Stimulated activated CD4-positive, alpha-beta T cell treated with anti-CD3 and anti-CD28 coated beads, Interleukin-15, amount 100 ng/mL, for 48 hours (primary cell): ENCODE results near the gene KCNJ1.

Source experiments
- DNase-seq, 2 donors: peaks; one replicate each; pipeline ENCODE4 v3.0.0-alpha.2; 2020; ENCODE audit warnings: low read depth in 2 of 2

Gene KCNJ1

DNA sequence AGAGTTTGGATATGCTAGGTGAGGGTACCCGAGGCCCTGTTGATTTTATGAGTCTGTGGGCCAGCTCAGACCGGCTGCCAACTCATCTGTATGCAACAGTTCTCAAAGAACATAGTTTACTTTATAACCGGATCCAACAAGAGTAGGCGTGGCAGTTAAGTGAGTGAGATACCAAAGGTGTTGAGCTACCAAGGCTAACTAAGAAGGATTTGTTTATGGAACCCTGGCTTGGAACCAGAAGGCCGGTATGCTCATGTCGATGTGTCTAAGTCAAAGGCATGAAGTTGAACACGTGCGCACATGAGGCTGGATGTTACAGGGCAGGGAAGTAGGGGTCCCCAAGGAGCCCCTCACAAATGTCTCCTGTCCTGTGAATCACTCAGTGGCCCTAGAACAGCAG is at the start of gene KCNJ1:
Gene KCNJ1 (minus strand): TSS at position 20 of the 400 bp plus-strand sequence. CDS start 27,053 bp downstream, outside the sequence.
- no peak for DNase-seq

DNA sequence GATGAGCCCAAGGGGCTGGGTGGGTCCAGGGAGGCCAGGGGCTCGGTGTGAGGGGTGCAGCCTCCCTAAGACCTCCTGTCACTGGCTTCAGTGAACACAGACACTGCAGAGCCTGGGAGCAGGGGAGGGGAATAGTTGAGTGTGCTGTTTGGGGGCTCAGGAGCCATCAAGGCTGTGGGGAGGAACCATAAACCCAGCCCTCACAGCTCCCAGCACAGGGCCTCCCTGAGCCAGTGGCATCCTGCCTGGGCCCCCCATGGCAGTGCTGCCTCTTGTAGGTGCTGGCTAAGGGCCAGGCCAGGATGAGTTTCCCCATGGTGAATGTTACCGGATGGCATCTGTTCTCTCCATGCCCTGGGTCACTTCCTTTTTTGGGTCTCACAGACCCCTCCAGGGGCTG is 49.6 kb upstream of the KCNJ1 start:
- no peak for DNase-seq

DNA sequence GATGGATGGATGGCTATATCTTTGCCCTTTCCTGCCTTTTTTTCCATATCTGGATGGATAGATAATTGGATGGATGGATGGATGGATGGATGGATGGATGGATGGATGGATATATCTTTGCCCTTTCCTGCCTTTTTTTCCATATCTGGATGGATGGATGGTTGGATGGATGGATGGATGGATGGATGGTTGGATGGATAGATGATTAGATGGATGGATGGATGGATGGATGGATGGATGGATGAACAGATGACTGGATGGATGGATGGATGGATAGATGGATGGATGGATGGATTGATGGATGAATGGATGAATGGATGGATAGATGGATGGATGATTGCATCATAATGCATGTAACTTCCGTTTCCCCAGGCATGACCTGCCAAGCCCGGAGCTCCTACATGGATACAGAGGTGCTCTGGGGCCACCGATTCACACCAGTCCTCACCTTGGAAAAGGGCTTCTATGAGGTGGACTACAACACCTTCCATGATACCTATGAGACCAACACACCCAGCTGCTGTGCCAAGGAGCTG is 49.0 kb upstream of the KCNJ1 start:
- no peak for DNase-seq

DNA sequence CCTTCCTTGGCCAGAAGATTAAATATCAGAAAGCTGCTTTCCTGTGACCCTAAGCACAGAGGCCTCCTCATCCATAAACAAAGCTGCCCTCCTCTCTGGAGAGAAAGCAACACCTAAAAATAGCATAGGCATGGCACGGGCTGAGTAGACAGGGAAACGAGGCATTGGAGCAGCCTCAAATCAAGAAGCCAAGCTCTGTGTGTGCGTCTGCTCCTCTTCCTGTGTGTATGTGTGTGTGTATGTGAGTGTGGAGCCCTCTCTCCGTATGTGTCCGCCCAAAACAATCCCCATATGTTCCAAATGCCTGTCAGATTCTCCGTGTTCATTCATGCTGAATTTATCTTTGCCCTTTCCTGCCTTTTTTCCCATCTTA is 48.0 kb upstream of the KCNJ1 start:
- no peak for DNase-seq

DNA sequence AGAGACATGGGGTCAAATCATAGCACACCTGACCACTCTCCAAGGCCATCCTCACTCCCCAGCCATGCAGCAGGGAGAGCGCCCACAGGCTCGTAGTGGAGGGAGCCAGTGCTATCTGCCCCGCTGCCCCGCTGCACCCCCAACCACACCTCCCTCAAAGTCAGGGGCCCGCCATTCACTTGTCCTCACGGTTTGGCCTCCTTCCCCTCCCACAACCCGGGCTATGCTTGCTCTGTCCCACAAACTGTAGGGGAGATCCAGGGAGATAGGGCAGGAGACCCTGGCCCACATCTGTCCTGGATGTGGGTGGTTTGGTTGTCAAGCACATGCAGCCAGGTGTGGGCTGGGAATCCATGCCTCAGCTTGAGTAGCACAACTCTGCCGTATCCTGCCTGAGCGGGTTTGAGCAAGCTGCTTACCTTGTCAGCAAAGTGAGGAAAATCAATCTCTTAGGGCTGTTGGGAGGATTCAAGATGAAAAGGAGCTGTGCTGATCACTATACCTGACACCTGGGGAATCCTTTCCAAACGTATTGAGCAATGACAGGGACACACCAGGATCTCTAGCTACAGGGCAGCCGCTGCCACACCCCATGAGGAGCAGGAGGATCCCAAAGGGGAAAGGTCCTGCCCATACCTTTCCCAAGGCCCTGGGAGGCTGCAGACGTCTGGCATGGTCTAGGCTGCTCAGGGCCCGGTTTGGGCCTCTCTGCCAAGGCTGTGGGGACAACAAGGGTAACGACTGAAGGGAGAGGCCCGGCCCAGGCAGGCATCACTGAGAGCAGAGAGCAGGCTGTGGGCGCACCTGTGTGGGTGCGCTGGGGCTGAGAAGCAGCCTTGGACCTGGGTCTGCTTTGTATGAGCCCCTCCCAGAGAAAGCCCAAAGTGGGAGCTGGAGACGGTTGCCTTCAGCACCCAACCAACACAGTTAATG is 47.4 kb upstream of the KCNJ1 start:
- DNase-seq = no peak

DNA sequence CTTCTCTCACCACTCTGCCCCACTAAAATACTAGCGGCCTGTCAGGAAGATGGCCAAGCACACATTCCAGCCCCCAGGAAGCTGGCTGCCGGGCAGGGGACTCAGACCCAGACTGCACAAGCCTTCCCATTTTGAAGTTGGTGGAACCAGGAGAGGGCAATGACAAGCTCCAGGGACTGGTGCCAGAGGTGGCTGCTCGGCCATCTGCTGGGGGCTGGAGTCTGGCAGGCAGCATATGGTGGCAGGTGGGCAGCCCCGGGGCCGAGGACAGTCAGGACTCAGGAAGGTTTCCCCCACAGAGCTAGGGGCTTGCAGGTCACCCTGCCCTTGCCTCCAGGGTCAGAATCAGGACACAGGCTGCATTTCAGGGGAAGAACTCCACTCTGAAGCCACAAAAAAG is 46.7 kb upstream of the KCNJ1 start:
- DNase-seq = no peak

DNA sequence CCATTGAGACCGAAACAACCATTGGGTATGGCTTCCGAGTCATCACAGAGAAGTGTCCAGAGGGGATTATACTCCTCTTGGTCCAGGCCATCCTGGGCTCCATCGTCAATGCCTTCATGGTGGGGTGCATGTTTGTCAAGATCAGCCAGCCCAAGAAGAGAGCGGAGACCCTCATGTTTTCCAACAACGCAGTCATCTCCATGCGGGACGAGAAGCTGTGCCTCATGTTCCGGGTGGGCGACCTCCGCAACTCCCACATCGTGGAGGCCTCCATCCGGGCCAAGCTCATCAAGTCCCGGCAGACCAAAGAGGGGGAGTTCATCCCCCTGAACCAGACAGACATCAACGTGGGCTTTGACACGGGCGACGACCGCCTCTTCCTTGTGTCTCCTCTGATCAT is 44.6 kb upstream of the KCNJ1 start:
- DNase-seq = no peak

DNA sequence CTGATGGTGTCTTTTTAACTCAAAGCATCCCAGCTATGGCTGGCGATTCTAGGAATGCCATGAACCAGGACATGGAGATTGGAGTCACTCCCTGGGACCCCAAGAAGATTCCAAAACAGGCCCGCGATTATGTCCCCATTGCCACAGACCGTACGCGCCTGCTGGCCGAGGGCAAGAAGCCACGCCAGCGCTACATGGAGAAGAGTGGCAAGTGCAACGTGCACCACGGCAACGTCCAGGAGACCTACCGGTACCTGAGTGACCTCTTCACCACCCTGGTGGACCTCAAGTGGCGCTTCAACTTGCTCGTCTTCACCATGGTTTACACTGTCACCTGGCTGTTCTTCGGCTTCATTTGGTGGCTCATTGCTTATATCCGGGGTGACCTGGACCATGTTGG is 44.1 kb upstream of the KCNJ1 start:
- no peak for DNase-seq

DNA sequence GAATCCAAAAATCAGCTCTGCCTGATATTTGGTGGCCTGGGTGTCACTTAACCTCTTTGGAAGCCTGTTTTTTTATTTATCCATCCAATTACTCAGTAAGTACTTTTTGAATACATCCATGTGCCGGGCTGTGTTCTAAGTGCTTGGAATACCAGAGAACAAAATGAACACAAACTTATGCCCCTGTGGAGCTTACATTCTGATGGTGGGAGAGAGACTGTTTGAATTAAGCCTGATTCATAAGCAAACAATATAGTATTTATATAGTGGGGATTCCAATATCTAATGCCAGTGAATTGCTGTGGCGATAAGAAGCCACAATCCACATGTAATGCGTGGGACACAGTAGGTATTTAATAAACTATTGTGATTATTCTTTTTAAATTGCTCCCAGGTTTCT is 43.5 kb upstream of the KCNJ1 start:
- no peak for DNase-seq

DNA sequence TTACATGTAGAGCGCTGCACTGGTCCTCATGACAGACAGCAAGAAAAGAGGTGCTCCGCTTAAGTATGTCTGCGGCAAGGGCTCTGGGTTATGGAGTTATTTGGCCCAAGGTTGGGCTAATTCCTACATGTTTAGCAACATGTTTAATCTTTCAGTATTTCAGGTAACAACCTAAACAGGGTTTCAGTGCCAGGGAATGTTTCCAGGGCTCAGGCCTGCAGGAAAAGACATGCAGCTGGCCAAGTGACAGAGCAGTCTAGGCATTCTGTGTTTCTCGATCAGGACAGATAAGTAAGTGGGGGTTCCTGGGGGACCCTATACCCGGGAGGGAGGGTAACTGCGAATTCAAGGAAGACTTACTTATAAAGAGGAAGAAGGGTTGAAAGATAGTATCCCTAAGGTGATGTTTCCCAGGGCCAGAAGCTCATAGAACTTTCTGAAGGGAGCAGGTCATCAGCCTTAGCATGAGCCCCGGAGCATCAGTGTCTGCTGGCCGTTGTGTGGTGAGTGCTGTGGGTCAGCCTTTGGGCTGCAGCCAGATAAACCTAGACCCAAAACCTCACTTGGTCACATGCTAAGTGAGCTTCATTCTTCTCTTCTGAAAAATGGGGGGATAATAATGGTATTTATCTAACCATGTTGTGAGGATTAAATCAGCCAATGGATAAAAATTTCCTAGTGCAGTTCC is 42.5 kb upstream of the KCNJ1 start:
- DNase-seq = no peak

DNA sequence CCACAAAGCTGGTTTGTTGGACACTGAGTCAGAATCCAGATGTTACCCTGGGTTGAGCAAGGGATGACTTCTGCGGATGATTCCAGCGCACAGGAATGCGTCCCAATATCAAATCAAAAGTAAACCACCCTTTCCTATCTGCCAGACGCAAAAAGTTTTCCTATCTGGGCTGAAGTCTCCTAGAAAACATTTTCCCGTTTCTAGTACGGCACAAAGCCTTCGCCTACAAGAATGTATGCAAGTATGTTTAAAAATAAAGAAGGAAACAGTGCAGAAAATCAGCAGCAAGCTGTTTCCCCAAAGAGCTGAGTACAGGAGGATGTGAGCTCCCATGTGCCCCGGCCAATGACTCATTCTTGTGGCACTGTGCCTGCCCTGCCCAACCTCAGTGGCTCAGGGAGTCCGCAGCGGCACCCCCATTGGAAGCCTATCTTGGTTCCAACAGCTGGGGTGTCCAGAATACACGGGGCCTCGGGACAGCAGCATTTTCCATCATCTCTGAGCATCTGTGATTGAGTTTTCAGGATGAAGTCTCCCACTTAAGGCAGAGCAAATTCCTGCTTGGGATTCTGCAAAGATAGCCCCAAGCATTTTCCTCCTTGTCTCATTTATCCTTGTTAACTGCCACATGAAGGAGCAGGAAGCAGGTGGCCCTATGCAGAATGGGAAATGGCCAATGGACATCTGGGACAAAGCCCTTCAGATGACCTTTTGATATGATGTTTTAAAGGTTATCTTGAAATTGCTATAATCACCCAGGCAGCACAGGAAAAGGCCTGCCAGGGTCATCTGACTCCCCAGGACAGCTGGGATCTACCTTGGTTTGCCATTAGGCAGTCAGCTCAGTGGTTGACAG is 41.5 kb upstream of the KCNJ1 start:
- no peak for DNase-seq

DNA sequence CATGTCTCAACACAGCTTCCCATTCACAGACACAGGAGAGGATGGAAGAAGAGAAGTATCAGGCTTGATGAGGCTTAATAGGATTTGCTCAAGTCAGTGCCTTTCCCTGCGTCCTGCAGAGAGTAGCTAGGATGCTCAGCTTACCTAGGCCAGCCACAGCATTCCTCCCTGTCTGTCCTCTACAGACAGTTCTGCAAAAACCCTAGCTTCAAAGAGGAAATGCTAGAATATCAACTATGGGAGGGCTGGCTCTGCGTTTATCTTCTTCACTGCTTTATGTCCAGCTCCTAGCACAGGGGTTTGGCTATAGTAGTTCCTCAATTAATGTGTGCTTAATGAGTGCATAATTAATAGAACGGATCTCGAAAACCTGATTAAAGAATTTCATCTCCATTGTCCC is 40.5 kb upstream of the KCNJ1 start:
- DNase-seq = no peak

DNA sequence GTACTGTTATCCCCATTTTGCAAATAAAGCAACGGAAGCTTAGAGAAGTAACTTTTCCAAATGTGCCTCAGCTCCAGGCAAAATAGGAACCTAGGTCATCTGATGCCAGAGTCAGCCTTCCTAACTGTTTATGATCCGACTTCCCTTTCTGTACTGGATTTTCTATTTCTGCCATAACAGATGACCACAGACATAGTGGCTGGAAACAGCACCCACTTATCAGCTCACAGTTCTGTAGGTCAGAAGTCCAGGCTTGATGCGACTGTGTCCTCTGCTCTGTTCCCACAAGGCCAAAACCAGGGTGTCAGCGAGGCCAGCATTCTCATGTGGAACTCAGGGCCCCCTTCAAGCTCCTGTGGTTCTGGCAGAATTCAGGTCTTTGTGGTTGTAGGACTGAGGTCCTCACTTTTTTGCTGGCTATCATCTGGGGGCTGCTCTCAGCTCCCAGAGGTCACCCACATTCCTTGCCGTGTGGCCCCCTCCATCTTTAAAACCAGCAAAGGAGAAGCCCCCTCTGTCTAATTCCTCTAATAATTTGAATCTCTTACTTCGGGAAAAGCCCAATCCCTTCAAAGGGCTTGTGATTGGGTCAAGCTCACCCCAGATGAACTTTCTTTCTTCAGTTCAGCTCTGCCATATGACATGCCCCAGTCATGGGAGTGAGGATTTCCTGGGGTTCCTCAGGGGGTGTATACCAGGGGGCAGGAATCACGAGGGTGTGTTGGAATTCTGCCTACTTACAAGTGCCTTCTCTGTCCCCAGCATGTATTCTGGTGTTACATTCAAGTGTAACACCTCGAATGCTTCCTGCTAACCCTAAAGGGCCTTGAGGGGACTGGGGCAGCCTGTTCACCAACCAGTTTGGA is 39.3 kb upstream of the KCNJ1 start:
- DNase-seq = no peak

DNA sequence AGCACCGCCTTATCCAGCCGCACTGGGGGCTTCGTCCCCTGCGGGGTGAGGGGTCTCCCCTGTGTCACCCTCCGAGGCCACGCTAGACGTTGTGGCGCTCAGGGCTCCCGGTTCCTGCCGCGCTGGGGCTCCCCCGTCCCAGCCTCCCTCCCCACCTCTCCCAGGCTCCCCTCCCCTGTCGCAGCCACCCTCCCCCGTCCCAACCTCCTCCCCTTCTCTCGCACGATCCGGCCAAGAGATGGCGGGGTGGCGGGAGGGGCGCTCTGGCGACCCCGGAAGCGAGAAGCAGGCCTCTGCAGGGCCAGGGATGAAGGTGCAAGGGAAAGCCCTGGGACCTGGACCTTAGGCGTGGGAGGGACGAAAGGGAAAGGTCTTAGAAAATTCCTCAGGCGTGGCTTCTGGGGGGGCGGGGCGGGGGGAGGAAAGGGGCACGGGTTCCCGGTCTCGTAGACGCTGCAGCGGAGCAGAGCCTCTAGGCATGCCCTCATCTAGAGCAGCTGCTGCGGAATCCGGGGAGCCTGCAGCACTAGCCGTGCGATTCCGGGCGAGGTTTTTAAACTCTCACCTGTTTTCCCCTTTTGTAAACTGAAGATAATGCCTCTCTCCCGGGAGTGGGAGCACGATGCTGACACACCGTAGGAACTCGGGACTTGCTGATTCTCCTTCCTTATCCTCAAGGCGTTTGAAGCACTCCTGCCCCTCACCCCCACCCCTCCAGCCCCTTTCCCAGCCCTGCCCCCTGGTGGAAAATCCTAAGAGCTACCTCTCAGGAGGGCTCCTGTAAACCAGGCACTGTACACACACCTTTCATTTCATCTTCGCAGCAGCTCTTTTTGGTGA is 38.5 kb upstream of the KCNJ1 start:
- no peak for DNase-seq

DNA sequence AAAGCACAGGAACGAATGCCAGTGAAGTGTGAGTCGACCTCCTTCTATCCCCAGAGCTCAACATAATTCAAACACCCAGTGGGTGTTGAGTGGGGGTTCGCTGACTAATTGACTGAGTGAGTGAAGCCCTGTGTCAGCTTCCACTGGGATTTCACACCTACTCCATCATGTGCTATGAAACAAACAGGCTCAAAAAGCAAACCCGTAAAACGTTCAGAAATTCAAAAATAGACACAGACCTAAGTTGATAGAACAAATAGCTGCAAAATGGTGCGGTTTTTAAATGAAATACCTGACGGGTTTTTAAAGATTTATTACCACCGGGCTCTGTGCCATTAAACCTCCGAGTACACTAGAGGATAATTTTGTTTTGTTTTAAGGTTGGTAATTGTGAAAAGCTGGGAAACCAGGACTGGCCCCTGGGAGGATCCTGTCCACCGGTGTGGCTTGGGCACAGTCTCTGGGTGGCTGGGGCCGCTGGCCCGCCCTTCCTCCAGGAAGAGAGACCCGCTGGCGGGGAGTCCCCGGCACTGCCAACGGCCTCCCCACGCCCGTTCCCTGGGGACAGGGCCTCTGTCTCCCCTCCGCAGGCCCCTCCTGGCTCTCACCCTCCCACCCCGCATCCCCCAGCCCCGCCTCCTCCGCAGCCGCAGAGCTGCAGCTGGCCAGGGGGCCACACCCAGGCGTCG is 37.7 kb upstream of the KCNJ1 start:
- no peak for DNase-seq

DNA sequence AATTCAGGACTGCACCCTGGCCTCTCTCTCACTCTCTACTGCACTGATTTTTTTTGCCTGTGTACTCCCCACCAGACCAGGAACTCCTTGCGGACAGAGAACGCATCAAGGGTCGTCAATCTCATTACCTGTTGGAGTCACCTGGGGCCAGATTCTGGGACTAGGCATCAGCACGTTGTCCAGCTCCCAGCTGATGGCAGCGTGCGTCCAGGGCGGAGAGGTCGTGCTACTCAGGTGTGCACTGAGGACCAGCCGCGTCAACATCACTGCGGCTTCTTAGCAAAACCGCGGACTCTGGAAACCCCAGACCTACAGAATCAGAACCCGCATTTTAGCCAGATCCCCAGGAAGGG is 37.2 kb upstream of the KCNJ1 start:
- no peak for DNase-seq

DNA sequence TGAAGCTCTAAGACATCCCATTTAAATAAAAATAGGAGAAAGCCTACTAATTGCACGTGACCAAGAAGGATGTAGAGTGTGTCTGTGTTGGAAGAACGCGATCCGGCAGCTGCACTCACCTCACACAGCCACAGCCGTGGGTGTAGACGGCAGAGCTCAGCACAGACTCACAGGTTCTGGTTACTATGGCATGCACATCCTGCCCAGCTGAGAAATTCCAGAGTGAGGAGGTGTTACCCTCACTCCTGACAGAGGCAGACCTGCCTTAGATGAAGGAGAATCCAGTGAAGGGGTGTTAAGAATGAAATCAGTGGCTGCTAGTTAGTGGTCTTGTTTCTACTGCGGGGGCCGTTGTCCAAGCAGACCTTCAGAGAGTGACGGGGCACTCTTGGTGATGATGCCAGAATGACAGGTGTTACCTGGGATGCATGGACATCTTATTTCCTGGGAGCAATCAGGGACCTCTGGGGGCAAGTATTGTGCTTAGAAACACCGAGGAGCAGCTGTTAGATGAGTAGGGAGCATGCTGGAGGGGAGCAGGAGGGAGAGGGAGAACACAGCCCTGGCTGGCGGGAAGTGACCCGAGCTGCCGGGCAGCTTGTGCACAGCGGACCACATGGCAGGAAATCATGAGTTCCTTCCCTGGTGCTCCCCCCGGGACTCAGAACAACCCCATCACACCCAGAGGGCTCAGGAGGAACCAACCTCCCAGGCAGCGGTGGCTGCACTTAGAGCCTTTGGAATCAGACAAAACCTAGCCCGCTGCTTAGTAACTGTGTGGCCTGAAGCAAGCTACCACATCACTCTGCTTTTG is 36.4 kb upstream of the KCNJ1 start:
- DNase-seq = no peak

DNA sequence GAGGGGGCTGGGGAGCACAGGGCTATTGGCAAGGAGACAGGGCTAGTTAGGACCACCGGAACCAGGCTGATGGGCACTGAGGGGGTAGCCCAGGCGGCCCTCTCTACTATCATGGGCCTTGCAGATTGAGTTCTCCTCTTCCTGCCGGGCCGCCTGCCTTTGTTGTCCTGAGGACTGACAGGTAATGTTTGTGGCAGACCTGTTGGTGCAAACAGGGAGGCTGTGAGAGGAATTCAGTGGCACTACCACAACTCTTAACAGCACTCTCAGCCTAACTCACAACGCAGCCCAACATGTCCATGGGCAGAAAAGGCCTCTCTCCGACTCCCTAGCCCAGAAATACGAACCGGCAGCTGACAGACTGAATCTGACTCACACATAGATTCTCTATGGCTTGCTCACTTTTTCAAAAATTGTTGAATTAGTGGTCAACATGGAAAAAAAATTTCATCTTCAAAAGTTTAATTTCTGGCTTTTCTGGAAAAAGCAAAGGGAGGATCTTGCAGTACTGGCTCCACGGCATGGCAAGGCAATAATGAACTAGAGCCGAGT is 35.5 kb upstream of the KCNJ1 start:
- DNase-seq = no peak
